GM12874 (cell line): ENCODE measurements around the gene CA6.

Experiments
- TF ChIP-seq, protein P1 (sequence below): IDR thresholded peaks from 2 replicates; pipeline ENCODE4 v1.5.1; 2011; ENCODE audit warnings: low read depth, mild to moderate bottlenecking, control low read depth, low read length, moderate library complexity; ENCODE audit not compliant: insufficient read depth

Gene CA6

DNA sequence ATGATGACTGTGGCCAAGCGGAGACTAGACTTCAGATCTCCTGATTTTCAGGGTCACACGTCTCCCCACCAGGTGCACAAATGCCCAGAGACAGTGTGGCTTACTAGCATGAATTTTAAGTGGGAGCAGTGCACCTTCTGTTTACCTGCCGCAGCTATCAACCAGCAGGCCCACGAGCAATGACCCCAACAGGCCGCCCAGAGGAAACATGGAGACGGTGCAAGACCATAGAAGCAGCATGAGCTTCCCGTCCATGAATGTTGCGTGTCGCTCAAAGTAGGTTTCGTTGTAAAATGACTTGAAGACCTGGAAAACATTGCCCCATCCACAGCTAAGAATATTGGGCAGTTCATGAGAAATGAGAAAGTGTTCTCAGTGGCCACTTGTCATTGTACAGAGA lies 77.1 kb downstream of the CA6 start:
- TF ChIP-seq, protein P1, sequence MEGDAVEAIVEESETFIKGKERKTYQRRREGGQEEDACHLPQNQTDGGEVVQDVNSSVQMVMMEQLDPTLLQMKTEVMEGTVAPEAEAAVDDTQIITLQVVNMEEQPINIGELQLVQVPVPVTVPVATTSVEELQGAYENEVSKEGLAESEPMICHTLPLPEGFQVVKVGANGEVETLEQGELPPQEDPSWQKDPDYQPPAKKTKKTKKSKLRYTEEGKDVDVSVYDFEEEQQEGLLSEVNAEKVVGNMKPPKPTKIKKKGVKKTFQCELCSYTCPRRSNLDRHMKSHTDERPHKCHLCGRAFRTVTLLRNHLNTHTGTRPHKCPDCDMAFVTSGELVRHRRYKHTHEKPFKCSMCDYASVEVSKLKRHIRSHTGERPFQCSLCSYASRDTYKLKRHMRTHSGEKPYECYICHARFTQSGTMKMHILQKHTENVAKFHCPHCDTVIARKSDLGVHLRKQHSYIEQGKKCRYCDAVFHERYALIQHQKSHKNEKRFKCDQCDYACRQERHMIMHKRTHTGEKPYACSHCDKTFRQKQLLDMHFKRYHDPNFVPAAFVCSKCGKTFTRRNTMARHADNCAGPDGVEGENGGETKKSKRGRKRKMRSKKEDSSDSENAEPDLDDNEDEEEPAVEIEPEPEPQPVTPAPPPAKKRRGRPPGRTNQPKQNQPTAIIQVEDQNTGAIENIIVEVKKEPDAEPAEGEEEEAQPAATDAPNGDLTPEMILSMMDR: 0 out of 2 replicates have a peak, but pooled peaks have one; percentile 4
